T-helper 9 cell (primary cell): ENCODE results near the gene RC3H1.
"Not testable (repeated sequence)": the region's sequence is repeated elsewhere in the genome, so short reads cannot be mapped to it uniquely, and the experiment has no call there.

ENCODE experiments used
- DNase-seq: peaks from one replicate; pipeline ENCODE4 v3.0.0-alpha.2; 2020

RC3H1 gene

DNA sequence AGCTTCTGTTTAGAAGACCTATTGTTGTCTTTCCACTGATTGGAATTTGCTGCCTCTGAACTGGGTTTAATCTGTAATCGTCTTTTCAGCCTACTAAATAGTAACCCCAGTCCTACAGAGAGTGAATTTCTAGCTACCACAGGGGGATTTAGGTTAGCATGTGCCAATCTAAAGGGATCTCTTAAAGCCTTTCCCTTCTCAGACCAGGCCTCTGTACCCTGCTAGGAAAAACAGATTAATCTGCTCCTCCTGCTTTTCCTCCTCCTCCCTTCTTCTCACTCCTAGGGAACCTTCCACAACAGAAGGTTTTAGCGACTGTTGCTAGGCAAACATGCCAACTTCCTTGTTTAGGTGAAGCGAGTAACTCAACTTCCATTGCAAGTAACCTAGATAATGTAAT is 1.3 kb upstream of the RC3H1 start:
- DNase-seq = no peak

DNA sequence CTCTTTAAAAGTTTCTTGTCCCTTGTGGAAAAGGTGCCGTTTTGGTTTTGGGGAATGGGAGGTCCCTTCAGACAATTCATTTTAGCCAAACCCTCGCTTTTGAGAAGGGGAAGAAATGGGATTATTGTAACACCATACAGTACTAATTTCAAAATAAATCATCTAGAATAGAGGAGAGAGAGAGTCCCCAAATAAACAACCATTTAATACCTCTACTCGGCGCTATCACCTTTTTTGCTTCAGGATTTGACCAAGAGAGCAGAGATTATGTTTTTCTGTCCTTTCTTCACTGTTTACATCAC is 770 bp upstream of the RC3H1 start:
- DNase-seq = no peak

DNA sequence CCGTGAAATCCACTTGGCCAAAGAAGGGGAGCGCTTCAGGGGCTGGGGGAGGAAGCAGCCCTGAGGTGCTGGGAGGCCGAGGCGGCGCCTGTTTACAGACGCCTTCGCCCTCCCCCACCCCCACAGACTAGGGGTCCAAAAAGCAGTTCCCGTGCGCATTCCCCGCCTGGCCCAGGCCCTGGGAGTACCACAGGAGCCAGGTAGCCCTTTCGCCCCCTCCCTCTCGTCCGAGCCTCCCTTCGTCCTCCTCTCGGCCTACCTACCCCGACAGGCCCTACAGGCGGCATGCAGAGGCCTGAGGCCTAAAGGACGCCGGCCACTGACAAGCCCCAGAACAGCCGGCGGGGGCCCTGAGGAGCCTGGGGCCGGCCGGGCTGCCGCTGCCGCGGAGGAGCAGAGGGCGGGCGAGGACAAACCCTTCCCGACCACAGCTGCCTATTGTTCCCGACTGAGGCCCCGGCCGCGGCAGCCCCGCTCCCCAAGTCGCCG is 522 bp downstream of the RC3H1 start:
- DNase-seq = peak; percentile 25

DNA sequence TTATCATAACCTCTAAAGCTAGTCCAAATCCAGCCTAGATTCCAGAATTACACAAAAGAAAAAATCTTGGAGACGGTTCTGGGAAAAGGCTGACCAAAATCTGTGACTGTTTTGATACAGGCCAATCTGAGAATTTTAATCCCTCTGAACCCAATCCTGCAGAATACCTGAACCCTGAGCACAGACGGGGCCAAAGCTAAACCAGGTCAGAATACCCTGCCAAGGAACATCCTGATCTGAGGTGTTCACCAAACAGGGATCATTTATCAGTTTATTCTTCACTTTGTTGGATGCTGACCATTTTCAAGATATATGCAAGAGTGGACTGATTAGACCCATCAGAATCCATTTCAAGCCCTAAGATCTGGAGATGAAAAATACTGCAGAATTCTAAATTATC is 3.6 kb downstream of the RC3H1 start:
- no peak for DNase-seq

DNA sequence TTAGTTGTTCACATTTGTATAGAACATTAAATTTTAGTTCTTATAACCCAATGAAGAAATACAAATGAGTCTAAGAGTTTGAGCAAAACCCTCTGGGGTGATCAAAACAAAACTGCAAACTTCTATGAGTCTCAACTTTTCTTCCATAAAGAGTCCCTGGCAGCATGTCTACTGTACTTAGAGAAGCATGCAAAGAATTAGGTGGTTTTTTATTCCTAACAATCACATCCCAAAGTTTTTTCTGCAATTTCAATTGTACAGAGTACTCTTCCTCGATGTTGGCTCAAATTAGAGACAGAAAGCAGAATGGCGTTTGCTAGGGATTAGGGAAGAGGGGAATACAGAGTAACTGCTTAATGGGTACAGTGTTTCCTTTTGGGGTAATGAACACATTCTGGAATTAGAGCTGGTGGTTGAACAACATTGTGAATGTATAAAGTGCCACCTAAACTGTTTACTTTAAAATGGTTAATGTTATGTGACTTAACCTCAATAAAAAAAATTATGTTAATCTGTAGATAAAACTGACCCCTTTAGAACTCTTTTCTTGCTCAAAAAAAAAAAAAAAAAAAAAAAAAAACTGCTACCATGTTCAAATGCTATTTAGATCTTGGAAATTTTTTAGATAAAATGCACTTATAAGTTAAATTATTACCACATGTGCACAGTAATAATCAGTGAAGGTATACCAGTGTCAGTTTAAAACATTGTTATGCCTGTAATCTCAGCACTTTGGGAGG is 4.8 kb downstream of the RC3H1 start:
- no peak for DNase-seq

DNA sequence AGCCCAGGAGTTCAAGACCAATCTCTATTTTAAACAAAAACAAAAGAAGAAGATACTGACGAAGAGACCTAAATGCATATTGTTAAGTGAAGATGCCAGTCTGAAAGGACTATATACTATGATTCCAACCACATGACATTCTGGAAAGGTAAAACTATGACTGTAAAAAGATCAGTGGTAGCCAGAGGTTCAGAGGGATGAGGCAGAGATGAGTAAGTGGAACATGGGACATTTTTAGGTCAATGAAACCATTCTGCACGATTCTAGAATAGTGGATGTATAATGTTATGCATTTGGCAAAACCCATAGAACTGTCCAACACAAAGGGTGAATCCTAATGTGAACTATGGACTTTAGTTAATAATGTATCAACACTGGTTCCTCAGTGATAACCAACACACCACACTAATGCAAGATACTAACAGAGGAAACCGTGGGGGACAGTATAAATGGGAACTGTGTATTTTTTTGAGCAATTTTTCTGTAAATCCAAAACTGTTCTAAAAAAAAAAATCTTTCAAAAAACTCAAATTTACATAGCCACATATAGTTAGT is 8.2 kb downstream of the RC3H1 start:
- DNase-seq = no peak

DNA sequence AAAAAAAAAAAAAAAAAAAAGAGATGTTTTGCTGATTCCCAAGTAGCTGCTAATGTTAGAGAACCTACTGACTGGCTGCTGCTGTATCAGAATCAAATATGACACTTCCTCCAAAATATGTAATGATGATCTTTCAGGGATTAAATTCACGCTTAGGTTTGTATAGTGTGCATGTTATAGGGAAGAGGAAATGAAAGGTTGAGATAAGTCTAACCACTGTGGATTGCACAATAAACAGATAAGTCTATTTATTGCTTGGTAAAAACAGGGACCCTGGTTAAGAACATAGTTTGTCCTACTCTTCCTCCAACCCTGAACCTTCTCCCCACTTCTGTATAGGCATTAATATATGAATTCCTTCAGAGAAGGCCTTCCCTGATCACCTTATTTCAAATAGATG is 13.2 kb downstream of the RC3H1 start:
- DNase-seq = no peak

DNA sequence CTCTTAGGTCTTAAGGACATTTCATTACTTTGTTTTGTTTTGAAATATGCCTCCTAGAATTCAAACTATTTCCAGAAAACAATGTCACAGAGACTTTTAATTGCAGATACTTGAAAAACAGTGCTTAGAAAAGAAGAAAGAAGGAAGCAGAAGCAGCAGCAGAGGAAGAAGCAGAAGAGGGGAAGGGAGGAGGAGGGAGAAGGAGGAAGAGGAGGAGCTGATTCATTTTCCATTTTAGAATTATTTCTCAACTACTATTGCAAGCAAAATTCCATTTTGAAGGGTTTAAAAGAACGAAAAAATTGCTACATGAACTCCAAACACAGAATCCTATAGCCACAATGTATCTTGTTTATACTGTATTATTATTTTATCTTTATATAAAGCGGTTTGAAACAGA is 13.9 kb downstream of the RC3H1 start:
- DNase-seq = no peak

DNA sequence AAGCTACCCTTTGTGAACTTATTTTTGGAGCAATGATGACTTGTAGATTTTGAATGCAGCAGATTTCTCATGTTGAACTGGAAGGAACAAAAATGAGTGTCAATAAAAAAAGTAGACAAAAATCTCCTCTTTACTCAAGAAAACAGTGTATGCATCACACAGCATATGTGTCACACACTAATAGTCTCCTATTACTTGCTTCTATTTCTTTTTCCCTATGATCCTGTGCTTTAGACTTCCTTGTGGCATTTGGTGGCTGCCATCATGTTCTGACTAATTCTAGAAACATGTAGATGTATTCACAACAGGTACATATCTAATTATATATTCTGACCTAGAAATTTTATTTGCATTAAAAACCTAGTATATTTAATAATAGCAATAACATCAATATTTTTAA is 14.3 kb downstream of the RC3H1 start:
- no peak for DNase-seq

DNA sequence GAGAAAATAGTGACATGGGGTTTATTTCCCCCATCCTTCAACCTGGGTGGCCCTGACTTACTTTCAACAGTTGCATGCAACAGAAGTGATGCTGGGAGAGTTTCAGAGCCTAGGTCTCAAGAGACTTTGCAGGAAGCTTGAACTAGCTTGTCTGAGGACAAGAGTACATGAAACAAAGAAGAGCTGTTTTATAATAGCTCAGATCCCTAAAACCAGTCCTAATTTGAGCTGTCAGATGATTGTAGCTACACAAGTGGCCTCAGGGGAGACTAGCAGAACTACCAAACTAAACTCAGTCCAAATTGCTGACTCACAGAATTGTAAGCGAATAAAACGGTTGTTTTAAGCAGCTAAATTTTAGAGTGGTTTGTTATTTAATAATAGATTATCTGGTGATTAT is 17.1 kb downstream of the RC3H1 start:
- DNase-seq = no peak

DNA sequence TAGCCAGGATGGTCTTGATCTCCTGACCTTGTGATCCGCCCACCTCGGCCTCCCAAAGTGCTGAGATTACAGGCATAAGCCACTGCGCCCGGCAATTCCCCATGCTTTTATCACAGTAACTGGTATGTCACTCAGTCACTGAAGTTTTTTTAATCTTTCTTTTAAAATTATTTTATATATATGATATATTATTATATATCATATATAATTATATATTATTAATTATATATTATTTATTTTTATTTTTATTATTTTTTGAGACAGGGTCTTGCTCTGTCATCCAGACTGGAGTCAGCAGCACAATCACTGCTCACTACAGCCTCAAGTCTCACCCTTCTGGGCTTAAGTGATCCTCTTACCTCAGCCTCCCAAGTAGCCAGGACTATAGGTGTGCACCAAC is 18.3 kb downstream of the RC3H1 start:
- DNase-seq = no peak

DNA sequence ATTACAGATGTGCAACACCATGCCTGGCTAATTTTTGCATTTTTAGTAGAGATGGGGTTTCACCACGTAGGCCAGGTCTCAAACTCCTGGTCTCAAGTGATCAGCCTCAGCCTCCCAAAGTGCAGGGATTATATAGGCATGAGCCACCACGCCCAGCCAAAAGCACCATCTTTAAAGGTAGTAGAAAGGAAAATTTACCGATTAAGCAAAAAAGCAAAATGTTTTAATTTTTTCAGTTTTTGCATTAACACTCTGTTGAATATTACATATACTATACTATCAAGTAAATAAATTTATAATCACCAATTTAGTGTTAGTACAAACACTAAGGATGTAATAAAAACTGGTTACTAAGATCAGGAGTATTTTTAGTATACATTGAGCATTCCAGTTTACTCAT is 20.6 kb downstream of the RC3H1 start:
- DNase-seq = no peak

DNA sequence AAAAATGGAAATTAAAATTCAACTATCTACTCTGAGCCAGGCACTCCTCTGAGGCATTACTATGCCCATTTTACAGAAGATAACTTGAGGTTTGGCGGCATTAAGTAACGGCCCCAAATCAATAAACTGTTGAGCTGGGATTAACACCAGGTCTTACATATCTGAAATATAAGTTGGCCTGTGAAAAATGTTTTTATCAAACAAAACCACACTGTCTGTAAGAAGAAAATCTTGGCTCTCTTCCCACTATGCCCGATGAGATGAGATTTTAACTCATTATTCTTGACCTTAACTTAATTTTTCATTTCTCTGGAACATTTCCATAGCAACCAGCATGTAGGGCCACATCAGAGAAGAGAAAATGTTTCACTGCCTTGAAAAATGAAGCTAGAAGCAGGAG is 21.8 kb downstream of the RC3H1 start:
- no peak for DNase-seq

DNA sequence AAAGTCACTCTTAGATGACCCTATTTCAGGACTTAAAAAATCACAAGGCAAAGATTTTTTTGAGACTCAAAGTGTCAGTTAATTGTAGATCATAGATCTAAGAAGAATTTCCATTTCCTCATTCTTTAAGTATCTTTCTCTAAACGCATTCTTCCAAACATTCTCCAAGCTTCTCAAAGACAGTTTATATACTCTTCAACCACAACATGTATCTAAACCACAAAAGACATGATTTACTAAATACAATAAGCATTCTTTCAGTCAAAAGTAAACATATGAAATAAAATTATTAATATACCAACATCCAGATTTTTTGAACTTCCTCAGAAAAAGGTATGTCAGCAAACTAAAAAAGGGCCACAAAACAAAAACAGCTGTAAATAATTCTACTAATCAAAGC is 24.4 kb downstream of the RC3H1 start:
- no peak for DNase-seq

DNA sequence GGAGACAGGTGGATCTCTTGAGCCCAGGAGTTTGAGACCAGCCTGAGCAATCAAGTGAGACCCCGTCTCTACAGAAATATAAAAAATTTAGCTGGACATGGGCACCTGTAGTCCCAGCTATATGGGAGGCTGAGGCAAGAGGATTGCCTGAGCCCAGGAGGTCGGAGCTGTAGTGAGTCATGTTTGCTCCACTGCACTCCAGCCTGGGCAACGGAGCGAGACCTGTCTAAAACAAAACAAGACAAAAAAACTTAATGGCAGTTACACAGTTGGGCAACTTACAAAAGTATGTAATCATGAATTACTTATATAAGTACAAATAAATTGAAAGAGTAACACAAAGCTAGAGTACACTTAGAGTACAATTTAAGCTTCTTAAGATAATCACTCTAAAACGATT is 25.2 kb downstream of the RC3H1 start:
- no peak for DNase-seq

DNA sequence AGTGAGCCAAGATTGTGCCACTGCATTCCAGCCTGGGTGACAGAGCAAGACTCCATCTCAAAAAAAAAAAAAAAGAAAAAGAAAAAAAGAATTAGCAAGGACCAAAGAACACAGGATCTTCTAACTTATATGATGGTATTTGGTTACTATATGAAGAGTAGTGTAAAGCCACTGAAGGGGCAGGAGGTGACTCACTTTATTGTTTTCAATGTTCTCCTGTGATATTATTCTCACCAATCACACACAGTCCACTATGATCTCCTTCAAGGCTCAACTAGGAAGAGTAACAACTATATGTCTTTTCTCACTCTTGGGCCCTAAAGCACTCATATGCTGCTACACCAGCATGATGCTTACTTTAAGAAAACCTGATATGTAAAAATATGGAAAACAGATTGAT is 26.7 kb downstream of the RC3H1 start:
- no peak for DNase-seq

DNA sequence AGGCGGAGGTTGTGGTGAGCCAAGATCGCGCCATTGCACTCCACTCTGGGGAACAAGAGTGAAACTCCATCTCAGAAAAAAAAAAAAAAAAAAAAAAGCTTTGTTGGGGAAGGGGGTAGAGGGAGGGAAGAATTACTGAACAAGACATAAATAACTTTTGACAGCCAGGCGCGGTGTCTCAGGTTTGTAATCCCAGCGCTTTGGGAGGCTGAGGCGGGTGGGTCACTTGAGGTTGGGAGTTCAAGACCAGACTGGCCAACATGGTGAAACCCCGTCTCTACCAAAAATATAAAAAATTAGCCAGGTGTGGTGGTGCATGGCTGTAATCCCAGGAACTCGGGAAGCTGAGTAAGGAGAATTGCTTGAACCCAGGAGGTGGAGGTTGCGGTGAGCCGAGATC is 28.2 kb downstream of the RC3H1 start:
- not testable (repeated sequence) for DNase-seq

DNA sequence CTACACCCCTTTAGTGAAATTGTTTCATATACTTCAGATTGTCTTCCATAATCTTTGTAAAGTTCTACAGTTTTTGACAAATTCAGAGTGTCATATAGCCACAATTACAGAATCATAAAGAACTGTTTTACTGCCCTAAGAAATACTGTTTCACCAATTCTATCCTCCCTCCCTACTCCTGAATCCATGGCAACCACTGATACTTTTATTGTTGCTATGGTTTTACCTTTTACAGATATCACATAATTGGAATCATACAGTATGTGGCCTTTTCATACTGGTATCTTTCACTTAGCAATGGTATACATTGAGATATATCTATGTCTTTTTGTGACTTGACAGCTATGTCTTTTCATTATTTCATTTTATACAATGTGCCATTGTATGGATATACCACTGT is 34.1 kb downstream of the RC3H1 start:
- DNase-seq = no peak

DNA sequence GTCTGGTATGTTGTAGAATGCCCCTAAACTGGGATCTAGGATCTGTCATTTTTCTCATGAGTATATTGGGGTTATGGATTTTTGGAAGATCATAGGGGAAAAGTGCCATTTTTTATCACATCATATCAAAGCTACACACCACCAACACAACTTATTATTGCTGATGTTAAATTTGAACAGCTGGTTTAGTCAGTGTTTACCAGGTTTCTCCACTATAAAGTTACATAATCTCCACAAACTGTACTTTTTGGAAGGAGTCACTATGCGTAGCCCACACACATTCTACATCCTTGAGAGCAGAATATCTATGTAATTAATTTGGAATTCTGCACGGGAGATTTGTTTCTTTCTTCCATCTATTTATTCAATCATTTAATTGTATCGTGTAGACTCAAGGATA is 35.2 kb downstream of the RC3H1 start:
- no peak for DNase-seq

DNA sequence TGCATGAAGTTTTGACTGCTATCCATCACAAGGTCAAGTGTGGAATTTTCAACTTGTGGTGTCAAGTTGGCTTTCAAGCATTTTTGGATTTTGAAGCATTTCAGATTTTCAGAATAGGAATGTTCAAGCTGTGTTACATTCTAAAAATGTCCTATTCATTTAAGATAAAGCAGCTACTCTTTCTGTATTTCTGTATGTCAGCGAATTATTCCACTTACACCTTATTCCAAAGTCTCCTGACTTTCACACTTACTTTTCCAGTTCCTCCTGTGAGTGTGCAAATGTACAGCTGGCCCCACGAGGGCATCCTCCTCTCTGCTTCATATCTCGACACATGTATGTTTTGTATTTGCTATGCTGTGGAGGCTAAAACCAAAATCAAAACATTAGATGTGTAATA is 51.9 kb downstream of the RC3H1 start:
- no peak for DNase-seq

DNA sequence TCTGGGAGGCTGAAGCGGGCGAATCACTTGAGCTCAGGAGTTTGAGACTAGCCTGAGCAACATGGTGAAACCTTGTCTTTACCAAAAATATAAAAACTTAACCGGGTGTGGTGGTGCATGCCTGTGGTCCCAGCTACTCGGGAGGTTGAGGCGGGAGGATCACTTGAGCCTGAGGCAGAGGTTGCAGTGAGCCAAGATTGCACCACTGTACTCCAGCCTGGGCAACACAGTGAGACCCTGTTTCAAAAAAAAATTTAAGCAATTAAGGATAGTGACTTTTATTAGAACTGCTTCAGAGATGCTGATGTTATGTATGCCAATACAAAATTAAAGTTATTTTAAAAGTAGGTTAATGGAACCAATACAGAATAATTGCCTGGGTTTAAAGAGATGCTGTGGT is 56.3 kb downstream of the RC3H1 start:
- DNase-seq = not testable (repeated sequence)

DNA sequence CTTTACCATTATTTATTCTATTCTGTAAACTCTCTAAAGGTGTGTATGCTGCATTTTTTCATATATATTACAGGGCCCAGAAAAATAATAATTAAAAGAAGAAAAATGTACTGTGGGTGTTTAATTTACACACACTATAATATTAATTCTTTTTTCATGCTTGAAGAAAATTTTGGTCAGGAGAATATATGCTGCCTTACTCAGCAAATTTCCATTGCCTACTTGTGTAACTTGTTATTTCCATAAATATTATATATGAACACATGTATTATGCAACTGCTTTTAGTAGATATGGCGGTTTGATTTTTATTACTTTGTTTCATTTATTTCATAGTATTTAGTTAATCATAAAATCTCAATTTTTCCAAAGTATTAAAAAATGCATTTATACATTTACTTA is 58.7 kb downstream of the RC3H1 start:
- DNase-seq = no peak

DNA sequence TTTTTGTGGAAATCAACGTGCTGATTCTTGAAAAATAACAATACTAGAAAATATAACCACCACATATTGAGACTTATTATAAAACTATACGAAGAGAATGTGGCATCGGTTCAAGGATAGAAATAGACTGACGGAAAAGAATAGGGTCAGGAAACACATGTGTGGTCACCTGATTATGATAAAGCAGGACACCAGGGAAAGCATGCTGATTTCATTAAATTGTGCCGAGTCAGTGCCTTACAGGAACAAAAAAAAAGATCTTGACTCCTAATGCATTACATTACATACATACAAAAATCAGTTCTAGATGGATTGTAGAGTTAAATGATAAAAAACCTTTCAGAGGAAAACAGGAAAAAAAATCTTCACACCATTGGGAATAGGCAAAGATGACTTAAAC is 61.5 kb downstream of the RC3H1 start:
- no peak for DNase-seq

DNA sequence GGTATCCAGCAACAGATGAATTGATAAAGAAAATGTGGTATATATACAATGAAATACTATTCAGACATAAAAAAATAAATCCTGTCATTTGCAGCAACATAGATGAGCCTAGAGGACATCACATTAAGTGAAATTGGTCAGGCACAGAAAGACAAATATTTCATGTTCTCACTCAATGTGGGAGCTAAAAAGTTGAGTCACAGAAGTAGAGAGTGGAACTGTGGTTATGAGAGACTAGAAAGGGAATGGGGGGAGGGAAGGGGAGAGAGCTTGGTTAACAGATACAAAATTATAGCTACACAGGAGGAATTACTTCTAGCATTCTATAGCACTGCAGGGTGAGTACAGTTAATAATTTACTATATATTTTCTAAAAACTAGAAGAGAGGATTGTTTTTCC is 68.0 kb downstream of the RC3H1 start:
- DNase-seq = no peak

DNA sequence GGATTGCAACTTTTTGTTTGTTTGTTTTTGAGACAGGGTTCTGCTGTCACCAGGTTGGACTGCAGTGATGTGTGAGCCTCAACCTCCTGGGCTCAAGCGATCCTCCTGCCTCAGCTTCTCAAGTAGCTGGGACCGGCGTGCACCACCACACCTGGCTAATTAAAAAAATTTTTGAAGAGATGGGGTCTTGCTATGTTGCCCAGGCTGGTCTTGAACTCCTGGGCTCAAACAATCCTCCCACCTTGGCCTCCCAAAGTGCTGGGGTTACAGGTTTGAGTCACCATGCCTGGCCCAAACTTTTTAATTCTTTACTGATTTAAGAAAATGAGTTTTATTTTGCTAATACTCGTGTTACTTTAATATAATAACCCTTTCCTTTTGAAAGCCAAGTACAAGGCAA is 73.6 kb downstream of the RC3H1 start:
- DNase-seq = no peak
